Body of pancreas (tissue), 4 donors: ENCODE data around the gene ZSCAN1. TPM values are rescaled to one million over a fixed set of nuclear protein-coding genes. Genes with fewer than 3 reads are reported as not detected.

Experiments used
- ATAC-seq: fragments of 150-250 bp; one replicate; pipeline ENCODE4 v1.9.1; 2016
- DNase-seq, 4 donors: peaks; one replicate each; pipeline ENCODE4 v3.0.0-alpha.2; 2019
- H3K27ac ChIP-seq, 4 donors: fragments of 200-600 bp; sonication (generic); 1 replicate in 3 of 4; 2 replicates in 1 of 4; pipeline versions ENCODE4 v1.5.1 to v1.6.1; 2016 to 2019; ENCODE audit warnings: mild to moderate bottlenecking in 1 of 4, mixed read lengths in 1 of 4, moderate library complexity in 1 of 4
- H3K27me3 ChIP-seq, 2 donors: fragments of 200-600 bp; sonication (generic); one replicate each; pipeline ENCODE4 v1.6.0; 2016; ENCODE audit warnings: mild to moderate bottlenecking in 1 of 2
- H3K36me3 ChIP-seq, 2 donors: fragments of 200-600 bp; sonication (generic); replicated peaks in 1 of 2; 2 replicates each; pipeline ENCODE4 v1.5.1; 2016; ENCODE audit warnings: low read depth in 2 of 2; ENCODE audit not compliant: insufficient read depth in 1 of 2
- H3K4me1 ChIP-seq: fragments of 200-600 bp; sonication (generic); one replicate; pipeline ENCODE4 v1.6.0; 2016
- H3K4me3 ChIP-seq, 2 donors: fragments of 200-600 bp; sonication (generic); 1 replicate in 1 of 2; 2 replicates in 1 of 2; pipeline ENCODE4 v1.5.1; 2016 to 2019
- H3K9me3 ChIP-seq, 3 donors: fragments of 200-600 bp; sonication (generic); 1 replicate in 2 of 3; 2 replicates in 1 of 3; pipeline ENCODE4 v1.5.1; 2016
- CTCF ChIP-seq, 7 experiments: fragments of 450-650 bp in 4 of 7; fragments of 200-600 bp in 3 of 7; sonication (generic) in 3 of 7; IDR thresholded peaks; one replicate each; pipeline ENCODE4 v1.5.1; 2016 to 2019; ENCODE audit warnings: antibody characterized with exemption in 7 of 7
- POLR2A ChIP-seq, 3 donors: fragments of 450-650 bp; IDR thresholded peaks; one replicate each; pipeline ENCODE4 v1.6.1; 2016; ENCODE audit warnings: antibody characterized with exemption in 3 of 3, mild to moderate bottlenecking in 2 of 3
- WGBS, 2 donors: methylation state at CpG; one replicate each; pipeline ENCODE4 v1.1.5; 2017; 5-methylcytosine and 5-hydroxymethylcytosine counted together
- intact Hi-C: fragments of 100-400 bp; cut with DNase I; formaldehyde crosslinking; loops from one replicate; pipeline ENCODE4 v1.15.1; 2023
- total RNA-seq, 2 donors: library from RNA; depleted of rRNA; stranded (reverse); fragments of >200 nt; gene quantifications; one replicate each; pipeline ENCODE4 v1.1.0, GENCODE V29; 2016

The ZSCAN1 gene
- total RNA-seq, 2 donors from 2014 or later = not detected

- Histone ChIP-seq H3K27me3 (no peaks in the 10 kb centered on the region), H3K4me1 (no peaks in the 10 kb centered on the region), H3K4me3 (no peak overlapping the region), H3K9me3 (peaks cover 0 to 31% (median 0%) of the 10 kb centered on the region in 3 donors), H3K27ac (no peak overlapping the region), H3K36me3 (no peaks in the 10 kb centered on the region)
- intact Hi-C loops = no loop called here
- DNase-seq (no peak), ATAC-seq (no peak)
- no peak for TF ChIP-seq CTCF (IDR thresholded peaks at IDR 0.05)
- no peak for TF ChIP-seq POLR2A (IDR thresholded peaks at IDR 0.05)
- 90 to 96% methylated on average over 4 to 21 of the region's 23 CpGs for WGBS, 2 donors
Measured at GRCh38 chr19:58086825-58087710, 53.2 kb downstream of the ZSCAN1 start.

- Histone ChIP-seq H3K36me3 (no peaks in the 10 kb centered on the region), H3K4me3 (no peak overlapping the region), H3K9me3 (peaks cover 0 to 22% (median 0%) of the 10 kb centered on the region in 3 donors), H3K4me1 (no peaks in the 10 kb centered on the region), H3K27me3 (no peaks in the 10 kb centered on the region), H3K27ac (no peak overlapping the region)
- 87 to 97% methylated on average over 3 to 13 of the region's 13 CpGs for WGBS, 2 donors
- intact Hi-C loops = no loop called here
- TF ChIP-seq CTCF (IDR thresholded peaks at IDR 0.05) = no peak
- TF ChIP-seq POLR2A (IDR thresholded peaks at IDR 0.05) = no peak
- no peak for DNase-seq
- no peak for ATAC-seq
Measured at GRCh38 chr19:58088521-58089052, 54.8 kb downstream of the ZSCAN1 start.

- DNase-seq = no peak
- H3K4me1 ChIP-seq = no peaks in the 10 kb centered on the region
- intact Hi-C loops = no loop called here
- no peak overlapping the region for H3K4me3 ChIP-seq
- H3K27ac ChIP-seq = no peak overlapping the region
- no peaks in the 10 kb centered on the region for H3K27me3 ChIP-seq
- peaks cover 0 to 9% (median 0%) of the 10 kb centered on the region in 3 donors for H3K9me3 ChIP-seq
- ATAC-seq = no peak
- 96% methylated on average over 14 of the region's 16 CpGs; no CpG with 5 or more reads in 1 of the 2 donors for WGBS, 2 donors
- no peaks in the 10 kb centered on the region for H3K36me3 ChIP-seq
- TF ChIP-seq POLR2A (IDR thresholded peaks at IDR 0.05) (no peak), CTCF (IDR thresholded peaks at IDR 0.05) (no peak)
Measured at GRCh38 chr19:58089846-58090245, 56.0 kb downstream of the ZSCAN1 start.

GRCh38 chr19:58091251-58091995, 57.6 kb downstream of the ZSCAN1 start:
- intact Hi-C loops = no loop called here
- no peak for ATAC-seq
- H3K9me3 ChIP-seq = peaks cover 0 to 8% (median 0%) of the 10 kb centered on the region in 3 donors
- no peak overlapping the region for H3K27ac ChIP-seq
- no peaks in the 10 kb centered on the region for H3K27me3 ChIP-seq
- whole genome bisulfite sequencing, 2 donors = 81 to 83% methylated on average over 8 to 11 of the region's 11 CpGs
- no peak for DNase-seq
- TF ChIP-seq POLR2A (IDR thresholded peaks at IDR 0.05) (no peak), CTCF (IDR thresholded peaks at IDR 0.05) (no peak)
- no peaks in the 10 kb centered on the region for H3K36me3 ChIP-seq
- H3K4me1 ChIP-seq = no peaks in the 10 kb centered on the region
- no peak overlapping the region for H3K4me3 ChIP-seq
